GM19035 (cell line): Measurements from ENCODE around the gene UPK1A.
"Not testable (repeated sequence)": the region's sequence is repeated elsewhere in the genome, so short reads cannot be mapped to it uniquely, and the experiment has no call there.

ENCODE experiments used
- ATAC-seq: cut with Tn5 transposase; IDR thresholded peaks from one replicate; pipeline ENCODE4 v1.9.1; 2021; ENCODE audit not compliant: unreplicated experiment

UPK1A gene

DNA sequence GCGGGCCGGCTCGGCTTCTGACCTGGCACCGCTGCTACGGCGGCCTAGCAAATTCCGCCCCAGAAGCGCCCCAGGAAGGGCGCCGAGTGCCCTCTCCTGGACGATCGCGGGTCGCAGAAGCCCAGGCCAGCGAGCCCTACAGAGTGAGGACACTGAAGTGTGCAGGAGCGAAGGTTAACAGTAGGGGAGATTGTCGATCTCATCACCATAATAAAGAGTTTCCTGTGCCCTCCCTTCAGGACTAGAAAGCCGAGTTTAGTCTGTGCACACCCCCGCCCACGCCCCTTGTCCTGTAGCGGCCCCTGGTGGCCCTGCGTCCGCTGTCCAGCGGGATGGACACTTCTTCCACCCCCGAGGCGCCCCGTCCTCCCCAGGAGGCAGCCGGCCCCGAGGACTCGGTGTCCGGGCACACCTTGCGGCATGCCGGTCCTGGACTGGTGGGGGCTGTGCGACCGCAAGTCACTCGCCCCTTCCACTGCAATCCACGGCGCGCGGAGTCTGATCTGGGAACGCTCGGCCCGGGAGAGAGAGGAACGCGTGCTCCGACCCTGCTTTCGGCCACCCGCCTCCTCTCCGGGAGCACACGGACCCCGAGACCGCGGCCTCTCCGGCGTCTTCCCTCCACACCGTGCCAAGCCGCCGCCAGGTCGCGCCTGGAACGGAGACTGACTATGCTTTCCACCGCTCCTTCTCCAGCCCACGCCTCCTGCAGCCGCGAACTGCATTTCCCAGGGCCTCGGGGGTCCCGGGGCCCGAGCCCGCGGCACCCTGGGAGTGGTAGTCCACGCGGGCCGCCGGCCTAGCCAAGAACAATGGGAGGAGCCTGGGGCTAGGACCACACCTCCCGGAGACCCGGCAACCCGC is 50.7 kb downstream of the UPK1A start:
- peak; percentile 60 for ATAC-seq

DNA sequence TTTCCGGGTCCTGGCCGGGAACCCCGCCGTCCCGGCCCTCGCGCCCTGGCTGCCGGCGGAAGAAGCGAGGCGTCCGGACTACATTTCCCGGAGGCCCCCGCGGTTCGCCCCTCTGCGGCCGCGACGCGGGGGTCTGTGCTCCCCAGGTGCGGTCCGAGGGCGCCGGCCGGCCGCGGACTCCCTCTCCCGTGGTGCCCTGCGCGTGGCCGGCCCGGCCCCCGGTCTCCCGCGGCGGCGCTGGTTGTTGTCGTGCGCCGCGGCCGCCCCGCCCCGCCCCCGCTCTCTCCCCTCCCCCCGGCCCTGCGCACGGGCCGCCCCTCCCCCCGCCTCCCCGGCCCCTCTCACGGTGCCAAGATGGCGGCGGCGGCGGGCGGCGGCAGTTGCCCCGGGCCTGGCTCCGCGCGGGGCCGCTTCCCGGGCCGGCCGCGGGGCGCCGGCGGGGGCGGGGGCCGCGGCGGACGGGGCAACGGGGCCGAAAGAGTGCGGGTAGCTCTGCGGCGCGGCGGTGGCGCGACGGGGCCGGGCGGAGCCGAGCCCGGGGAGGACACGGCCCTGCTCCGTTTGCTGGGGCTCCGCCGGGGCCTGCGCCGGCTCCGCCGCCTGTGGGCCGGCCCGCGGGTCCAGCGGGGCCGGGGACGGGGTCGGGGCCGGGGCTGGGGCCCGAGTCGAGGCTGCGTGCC is 51.5 kb downstream of the UPK1A start, which contains the start of gene KMT2B:
Gene KMT2B (plus strand): TSS at position 339 of the 680 bp plus-strand sequence. CDS start 16 bp downstream, at position 355.
- ATAC-seq: peak; percentile 0

GRCh38 chr19:35718345-35719041 is 52.2 kb downstream of the UPK1A start:
- peak; percentile 1 for ATAC-seq

GRCh38 chr19:35719402-35720162 is 53.3 kb downstream of the UPK1A start:
- no peak for ATAC-seq

DNA sequence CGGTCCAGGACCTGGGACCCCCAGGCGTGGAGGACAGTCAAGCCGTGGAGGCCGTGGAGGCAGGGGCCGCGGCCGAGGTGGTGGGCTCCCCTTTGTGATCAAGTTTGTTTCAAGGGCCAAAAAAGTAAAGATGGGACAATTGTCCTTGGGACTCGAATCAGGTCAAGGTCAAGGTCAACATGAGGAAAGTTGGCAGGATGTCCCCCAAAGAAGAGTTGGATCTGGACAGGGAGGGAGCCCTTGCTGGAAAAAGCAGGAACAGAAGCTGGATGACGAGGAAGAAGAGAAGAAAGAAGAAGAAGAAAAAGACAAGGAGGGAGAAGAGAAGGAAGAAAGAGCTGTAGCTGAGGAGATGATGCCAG is 53.8 kb downstream of the UPK1A start:
- no peak for ATAC-seq

DNA sequence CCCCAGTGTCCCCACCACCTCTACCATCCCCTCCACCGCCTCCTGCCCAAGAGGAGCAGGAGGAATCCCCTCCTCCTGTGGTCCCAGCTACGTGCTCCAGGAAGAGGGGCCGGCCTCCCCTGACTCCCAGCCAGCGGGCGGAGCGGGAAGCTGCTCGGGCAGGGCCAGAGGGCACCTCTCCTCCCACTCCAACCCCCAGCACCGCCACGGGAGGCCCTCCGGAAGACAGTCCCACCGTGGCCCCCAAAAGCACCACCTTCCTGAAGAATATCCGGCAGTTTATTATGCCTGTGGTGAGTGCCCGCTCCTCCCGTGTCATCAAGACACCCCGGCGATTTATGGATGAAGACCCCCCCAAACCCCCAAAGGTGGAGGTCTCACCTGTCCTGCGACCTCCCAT is 54.3 kb downstream of the UPK1A start:
- ATAC-seq: no peak

DNA sequence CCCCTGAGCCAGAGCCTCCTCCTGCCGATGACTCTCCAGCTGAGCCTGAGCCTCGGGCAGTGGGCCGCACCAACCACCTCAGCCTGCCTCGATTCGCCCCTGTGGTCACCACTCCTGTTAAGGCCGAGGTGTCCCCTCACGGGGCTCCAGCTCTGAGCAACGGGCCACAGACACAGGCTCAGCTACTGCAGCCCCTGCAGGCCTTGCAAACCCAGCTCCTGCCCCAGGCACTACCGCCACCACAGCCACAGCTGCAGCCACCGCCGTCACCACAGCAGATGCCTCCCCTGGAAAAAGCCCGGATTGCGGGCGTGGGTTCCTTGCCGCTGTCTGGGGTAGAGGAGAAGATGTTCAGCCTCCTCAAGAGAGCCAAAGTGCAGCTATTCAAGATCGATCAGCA is 55.1 kb downstream of the UPK1A start:
- ATAC-seq: no peak

GRCh38 chr19:35722461-35722860 is 56.1 kb downstream of the UPK1A start:
- no peak for ATAC-seq

GRCh38 chr19:35722897-35723296 is 56.6 kb downstream of the UPK1A start:
- no peak for ATAC-seq

GRCh38 chr19:35723671-35724070 is 57.4 kb downstream of the UPK1A start:
- no peak for ATAC-seq

GRCh38 chr19:35724132-35724531 is 57.8 kb downstream of the UPK1A start:
- ATAC-seq: not testable (repeated sequence)

DNA sequence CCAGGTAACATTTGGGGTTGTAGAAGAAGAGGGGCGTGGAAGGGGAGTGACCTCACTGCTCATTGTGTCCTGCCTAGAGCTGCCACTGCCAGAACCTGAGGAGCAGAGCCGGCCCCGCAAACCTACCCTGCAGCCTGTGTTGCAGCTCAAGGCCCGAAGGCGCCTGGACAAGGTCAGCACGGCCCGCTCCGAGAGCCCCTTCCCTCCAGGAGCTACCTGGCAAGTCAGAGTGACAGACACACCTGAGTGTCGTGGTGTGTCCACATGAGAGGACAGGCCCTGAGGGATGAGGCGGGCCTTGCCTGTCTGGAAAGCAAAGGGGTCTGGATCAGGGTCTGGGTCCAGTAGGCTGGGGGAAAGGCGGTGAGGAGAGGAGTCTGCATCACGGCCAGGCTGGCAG is 58.2 kb downstream of the UPK1A start:
- no peak for ATAC-seq

DNA sequence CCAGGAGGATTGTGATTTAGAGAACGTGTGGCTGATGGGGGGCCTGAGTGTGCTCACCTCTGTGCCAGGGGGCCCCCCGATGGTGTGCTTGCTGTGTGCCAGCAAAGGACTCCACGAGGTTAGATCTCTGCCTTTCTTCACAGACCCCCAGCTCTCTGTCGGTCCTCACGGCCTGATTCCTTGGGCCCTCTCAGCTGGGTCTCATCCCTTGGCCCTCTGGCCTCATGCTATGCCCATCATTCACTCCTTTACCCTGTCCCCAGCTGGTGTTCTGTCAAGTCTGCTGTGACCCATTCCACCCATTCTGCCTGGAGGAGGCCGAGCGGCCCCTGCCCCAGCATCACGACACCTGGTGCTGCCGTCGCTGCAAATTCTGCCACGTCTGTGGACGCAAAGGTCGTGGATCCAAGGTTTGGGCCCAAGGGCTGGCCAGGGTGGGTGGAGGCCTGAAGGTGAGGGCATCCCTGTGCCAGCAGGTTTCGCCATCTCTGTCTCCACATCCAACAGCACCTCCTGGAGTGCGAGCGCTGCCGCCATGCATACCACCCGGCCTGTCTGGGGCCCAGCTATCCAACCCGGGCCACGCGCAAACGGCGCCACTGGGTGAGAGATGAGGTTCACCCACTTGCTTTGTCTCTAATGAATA is 59.0 kb downstream of the UPK1A start:
- ATAC-seq: no peak

DNA sequence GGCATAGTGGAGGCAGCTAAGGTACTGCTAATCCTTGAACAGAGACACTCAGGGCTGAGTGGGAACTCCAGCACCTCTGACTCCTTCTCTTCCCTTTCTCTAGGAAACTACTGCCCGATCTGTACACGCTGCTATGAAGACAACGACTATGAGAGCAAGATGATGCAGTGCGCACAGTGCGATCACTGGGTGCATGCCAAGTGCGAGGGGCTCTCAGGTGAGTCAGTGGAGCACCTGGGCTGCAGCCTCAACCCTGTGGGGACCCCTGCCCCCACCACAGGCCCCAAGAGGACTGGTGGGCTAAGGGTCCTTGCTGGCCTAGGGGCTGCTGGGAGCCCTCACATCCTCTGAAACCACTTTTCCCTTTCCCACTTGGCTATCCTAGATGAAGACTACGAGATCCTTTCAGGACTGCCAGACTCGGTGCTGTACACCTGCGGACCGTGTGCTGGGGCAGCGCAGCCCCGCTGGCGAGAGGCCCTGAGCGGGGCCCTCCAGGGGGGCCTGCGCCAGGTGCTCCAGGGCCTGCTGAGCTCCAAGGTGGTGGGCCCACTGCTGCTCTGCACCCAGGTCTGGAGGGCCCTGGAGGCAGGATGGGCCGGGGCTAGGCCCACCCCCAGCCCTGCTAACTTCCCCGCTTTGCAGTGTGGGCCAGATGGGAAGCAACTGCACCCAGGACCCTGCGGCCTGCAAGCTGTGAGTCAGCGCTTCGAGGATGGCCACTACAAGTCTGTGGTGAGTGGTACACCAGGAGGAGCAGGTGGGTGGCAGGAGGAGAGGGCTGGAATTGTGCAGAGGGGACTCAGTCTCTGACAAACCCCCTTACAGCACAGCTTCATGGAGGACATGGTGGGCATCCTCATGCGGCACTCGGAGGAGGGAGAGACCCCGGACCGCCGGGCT is 61.0 kb downstream of the UPK1A start:
- ATAC-seq: no peak
